GM18909 (cell line): Measurements from ENCODE around the gene MAPKAP1.

ENCODE experiments used
- ATAC-seq: cut with Tn5 transposase; IDR thresholded peaks from one replicate; pipeline ENCODE4 v1.9.1; 2021; ENCODE audit warnings: mild to moderate bottlenecking; ENCODE audit not compliant: unreplicated experiment, poor library complexity

The MAPKAP1 gene

GRCh38 chr9:125495172-125496119 lies 211.6 kb downstream of the MAPKAP1 start:
- no peak for ATAC-seq

- no peak for ATAC-seq
These were observed 212.4 kb downstream of the MAPKAP1 start for GRCh38 chr9:125494653-125494915.

- ATAC-seq, result no peak
These were observed 212.9 kb downstream of the MAPKAP1 start for GRCh38 chr9:125493881-125494652.

- no peak for ATAC-seq
These were observed 213.6 kb downstream of the MAPKAP1 start for GRCh38 chr9:125493384-125493783.

- no peak for ATAC-seq
These were observed 214.3 kb downstream of the MAPKAP1 start for GRCh38 chr9:125492719-125493118.

- no peak for ATAC-seq
These were observed 219.2 kb downstream of the MAPKAP1 start for GRCh38 chr9:125487842-125488241.

- ATAC-seq, result no peak
These were observed 220.4 kb downstream of the MAPKAP1 start for GRCh38 chr9:125486576-125486975.

GRCh38 chr9:125486152-125486508 lies 220.9 kb downstream of the MAPKAP1 start:
- ATAC-seq, result no peak

GRCh38 chr9:125485471-125486151 lies 221.4 kb downstream of the MAPKAP1 start:
- no peak for ATAC-seq

GRCh38 chr9:125484350-125485282 lies 222.4 kb downstream of the MAPKAP1 start:
- no peak for ATAC-seq

GRCh38 chr9:125483697-125484096 lies 223.3 kb downstream of the MAPKAP1 start:
- no peak for ATAC-seq

GRCh38 chr9:125479846-125480615 lies 227.0 kb downstream of the MAPKAP1 start:
- no peak for ATAC-seq

GRCh38 chr9:125477089-125477544 lies 229.9 kb downstream of the MAPKAP1 start:
- no peak for ATAC-seq

- no peak for ATAC-seq
These were observed 230.4 kb downstream of the MAPKAP1 start for GRCh38 chr9:125476645-125477044.

GRCh38 chr9:125475385-125475784 lies 231.6 kb downstream of the MAPKAP1 start:
- no peak for ATAC-seq

- no peak for ATAC-seq
These were observed 233.9 kb downstream of the MAPKAP1 start for GRCh38 chr9:125472926-125473701.

- no peak for ATAC-seq
These were observed 234.5 kb downstream of the MAPKAP1 start for GRCh38 chr9:125472562-125472925.

GRCh38 chr9:125470767-125471580 lies 236.0 kb downstream of the MAPKAP1 start:
- no peak for ATAC-seq
